NT2/D1 (cell line): Measurements from ENCODE around the gene FGF3.

Source experiments
- SUZ12 ChIP-seq: IDR thresholded peaks from 2 replicates; pipeline ENCODE4 v1.6.1; 2011; ENCODE audit not compliant: insufficient read length, insufficient read depth; ENCODE audit errors: extremely low read depth
- YY1 ChIP-seq: IDR thresholded peaks from 2 replicates; pipeline ENCODE4 v1.6.1; 2011; ENCODE audit not compliant: insufficient read length, insufficient read depth
- ZNF274 ChIP-seq: IDR thresholded peaks from 2 replicates; pipeline ENCODE4 v1.6.1; 2011; ENCODE audit warnings: mild to moderate bottlenecking, low read depth, low read length

- TF ChIP-seq ZNF274, result no peak
- no peak for TF ChIP-seq YY1
- TF ChIP-seq SUZ12, result no peak
Observed at GRCh38 chr11:69868006-69868810, 49.0 kb upstream of the FGF3 start.
